Endodermal cell (in vitro differentiated cells): Measurements from ENCODE around the gene DTNBP1. TPM values are rescaled to one million over a fixed set of nuclear protein-coding genes. Genes with fewer than 3 reads are reported as not detected.

ENCODE experiments used
- DNase-seq: peaks from one replicate; pipeline ENCODE4 v3.0.0-alpha.2; 2017
- H3K27ac ChIP-seq: 2 replicates; pipeline ENCODE4 v1.5.1; 2013; ENCODE audit warnings: mild to moderate bottlenecking, low read depth, low read length, moderate library complexity
- H3K27me3 ChIP-seq: 2 replicates; pipeline ENCODE4 v1.6.1; 2013; ENCODE audit warnings: mild to moderate bottlenecking, low read length, moderate library complexity; ENCODE audit not compliant: insufficient read depth, control insufficient read depth, poor library complexity, severe bottlenecking
- H3K36me3 ChIP-seq: 2 replicates; pipeline ENCODE4 v1.7.0; 2013; ENCODE audit warnings: mild to moderate bottlenecking, low read length, moderate library complexity; ENCODE audit not compliant: control insufficient read depth, insufficient read depth
- H3K4me1 ChIP-seq: one replicate; pipeline ENCODE4 v1.7.0; 2013; ENCODE audit warnings: low read length; ENCODE audit not compliant: control insufficient read depth, insufficient read depth
- H3K4me3 ChIP-seq: 2 replicates; pipeline ENCODE4 v1.5.1; 2013; ENCODE audit warnings: mild to moderate bottlenecking, low read length, moderate library complexity
- H3K9ac ChIP-seq: 2 replicates; pipeline ENCODE4 v1.6.1; 2013; ENCODE audit warnings: mild to moderate bottlenecking, low read length, moderate library complexity; ENCODE audit not compliant: poor library complexity, severe bottlenecking; ENCODE audit errors: extremely low read depth
- H3K9me3 ChIP-seq: 2 replicates; pipeline ENCODE4 v1.6.1; 2013; ENCODE audit warnings: mild to moderate bottlenecking, low read length, moderate library complexity; ENCODE audit not compliant: control insufficient read depth
- H3K27ac Mint-ChIP-seq: 2 replicates; pipeline ENCODE4 v1.8.0; 2020; ENCODE audit warnings: mixed read lengths
- H3K27me3 Mint-ChIP-seq: 2 replicates; pipeline ENCODE4 v1.8.0; 2021; ENCODE audit warnings: mild to moderate bottlenecking, mixed read lengths; ENCODE audit not compliant: insufficient read depth
- H3K36me3 Mint-ChIP-seq: 2 replicates; pipeline ENCODE4 v1.8.0; 2020; ENCODE audit warnings: low read depth, mixed read lengths
- H3K4me1 Mint-ChIP-seq: 2 replicates; pipeline ENCODE4 v1.8.0; 2020; ENCODE audit warnings: mixed read lengths
- H3K4me3 Mint-ChIP-seq: 2 replicates; pipeline ENCODE4 v1.8.0; 2020; ENCODE audit warnings: mild to moderate bottlenecking, moderate library complexity, mixed read lengths
- H3K9me3 Mint-ChIP-seq: 2 replicates; pipeline ENCODE4 v1.8.0; 2020; ENCODE audit warnings: mild to moderate bottlenecking, mixed read lengths
- WGBS, 2 experiments: methylation state at CpG; one replicate each; pipeline versions ENCODE4 v1.1.5 to v1.1.7; 2013; ENCODE audit warnings: missing lambda C conversion rate in 2 of 2, mixed read lengths in 1 of 2; ENCODE audit not compliant: insufficient coverage in 1 of 2, insufficient read length in 1 of 2; 5-methylcytosine and 5-hydroxymethylcytosine counted together
- total RNA-seq, 2 donors: library from RNA; stranded (reverse); fragmentation: NEBNext Ultra II Directional in 1 of 2; extraction: Animal tissue kit (Norgen Biotek cat#: 25700) in 1 of 2; gene quantifications; 2 replicates in 1 of 2; 3 replicates in 1 of 2; pipeline ENCODE4 v1.2.1, GENCODE V29; 2021
- TF ChIP-seq, protein P1 (sequence below): fragments of 200-600 bp; sonication (generic); conservative IDR thresholded peaks from 2 replicates; pipeline ENCODE4 v1.5.0; 2021; ENCODE audit warnings: antibody characterized with exemption, mild to moderate bottlenecking

The DTNBP1 gene
- total RNA-seq, 2 donors from 2014 or later = 14.1 to 31.4 TPM

DNA sequence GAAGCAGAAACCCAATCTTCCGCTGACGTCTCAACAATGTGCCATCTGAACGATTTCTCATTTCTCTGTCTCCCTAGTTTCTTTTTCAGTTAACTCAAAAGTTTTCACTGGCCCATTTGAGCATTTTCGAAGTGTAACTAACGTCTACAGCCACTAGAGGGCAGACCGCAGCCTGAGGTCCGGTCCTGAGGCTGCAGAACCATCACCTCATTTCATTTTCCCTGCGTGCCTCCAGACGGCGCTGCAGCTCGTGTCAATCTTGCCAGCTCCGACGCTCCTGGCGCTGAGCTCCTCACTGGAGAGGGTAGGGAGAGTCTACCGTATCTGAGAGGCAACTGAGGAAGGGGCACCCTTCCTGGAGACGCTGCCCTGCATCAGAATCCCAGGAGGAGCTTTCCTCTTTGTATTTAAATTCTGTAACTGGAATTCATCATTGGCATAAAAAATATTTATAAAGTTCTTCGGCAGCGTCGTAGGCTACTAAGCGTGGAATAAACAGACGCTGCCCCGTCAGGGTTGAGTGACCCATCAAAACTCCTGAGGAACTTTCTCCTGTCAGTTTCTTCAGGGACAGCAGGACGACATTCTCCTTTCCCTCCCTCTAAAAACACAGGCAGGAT, 28.5 kb upstream of the DTNBP1 start:
- H3K27me3 Mint-ChIP-seq = peaks cover 16% of the 10 kb centered on the region
- no peak overlapping the region for H3K4me3 ChIP-seq

DNA sequence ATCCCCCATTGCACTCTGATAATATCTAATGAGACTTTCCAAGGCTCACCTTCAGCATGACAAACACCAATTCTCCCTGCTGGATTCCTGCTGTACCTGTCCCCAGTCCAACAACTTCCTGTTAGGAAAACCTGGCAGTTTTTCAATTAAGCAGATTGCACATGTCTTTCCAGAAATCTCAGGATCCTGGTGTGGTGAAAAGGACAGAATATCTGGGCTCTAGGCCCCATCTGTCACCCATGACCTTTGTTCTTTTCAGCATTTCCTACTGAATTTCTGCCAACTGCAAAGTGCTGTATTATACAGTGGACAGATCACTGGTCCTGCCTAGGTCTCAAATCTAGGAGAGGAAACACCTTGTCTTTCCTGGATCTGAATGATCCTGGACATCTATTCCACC, 27.7 kb upstream of the DTNBP1 start:
- Histone ChIP-seq H3K36me3 (no peaks in the 10 kb centered on the region), H3K9me3 (no peaks in the 10 kb centered on the region), H3K4me1 (no peaks in the 10 kb centered on the region), H3K27ac (no peak overlapping the region), H3K4me3 (no peak overlapping the region), H3K27me3 (no peaks in the 10 kb centered on the region), H3K9ac (no peak overlapping the region)
- DNase-seq = no peak
- TF ChIP-seq, protein P1, sequence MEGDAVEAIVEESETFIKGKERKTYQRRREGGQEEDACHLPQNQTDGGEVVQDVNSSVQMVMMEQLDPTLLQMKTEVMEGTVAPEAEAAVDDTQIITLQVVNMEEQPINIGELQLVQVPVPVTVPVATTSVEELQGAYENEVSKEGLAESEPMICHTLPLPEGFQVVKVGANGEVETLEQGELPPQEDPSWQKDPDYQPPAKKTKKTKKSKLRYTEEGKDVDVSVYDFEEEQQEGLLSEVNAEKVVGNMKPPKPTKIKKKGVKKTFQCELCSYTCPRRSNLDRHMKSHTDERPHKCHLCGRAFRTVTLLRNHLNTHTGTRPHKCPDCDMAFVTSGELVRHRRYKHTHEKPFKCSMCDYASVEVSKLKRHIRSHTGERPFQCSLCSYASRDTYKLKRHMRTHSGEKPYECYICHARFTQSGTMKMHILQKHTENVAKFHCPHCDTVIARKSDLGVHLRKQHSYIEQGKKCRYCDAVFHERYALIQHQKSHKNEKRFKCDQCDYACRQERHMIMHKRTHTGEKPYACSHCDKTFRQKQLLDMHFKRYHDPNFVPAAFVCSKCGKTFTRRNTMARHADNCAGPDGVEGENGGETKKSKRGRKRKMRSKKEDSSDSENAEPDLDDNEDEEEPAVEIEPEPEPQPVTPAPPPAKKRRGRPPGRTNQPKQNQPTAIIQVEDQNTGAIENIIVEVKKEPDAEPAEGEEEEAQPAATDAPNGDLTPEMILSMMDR = no peak
- Mint-ChIP-seq H3K4me1 (no peaks in the 10 kb centered on the region), H3K27ac (no peak overlapping the region), H3K4me3 (no peak overlapping the region), H3K9me3 (peaks cover 2% of the 10 kb centered on the region), H3K27me3 (peaks cover 16% of the 10 kb centered on the region), H3K36me3 (no peaks in the 10 kb centered on the region)

More for the DNA sequence above, 28.5 kb upstream of the DTNBP1 start:
- Histone ChIP-seq H3K9ac (no peak overlapping the region), H3K4me1 (no peaks in the 10 kb centered on the region), H3K36me3 (no peaks in the 10 kb centered on the region), H3K27ac (no peak overlapping the region), H3K9me3 (no peaks in the 10 kb centered on the region), H3K27me3 (no peaks in the 10 kb centered on the region)
- TF ChIP-seq, protein P1 = peak; percentile 100
- no peaks in the 10 kb centered on the region for H3K36me3 Mint-ChIP-seq
- 29% methylated on average over 20 to 23 of the region's 23 CpGs for WGBS, 2 experiments
- peak; percentile 91 for DNase-seq
- H3K27ac Mint-ChIP-seq = no peak overlapping the region
- no peaks in the 10 kb centered on the region for H3K4me1 Mint-ChIP-seq
- no peak overlapping the region for H3K4me3 Mint-ChIP-seq
- H3K9me3 Mint-ChIP-seq = peaks cover 2% of the 10 kb centered on the region

DNA sequence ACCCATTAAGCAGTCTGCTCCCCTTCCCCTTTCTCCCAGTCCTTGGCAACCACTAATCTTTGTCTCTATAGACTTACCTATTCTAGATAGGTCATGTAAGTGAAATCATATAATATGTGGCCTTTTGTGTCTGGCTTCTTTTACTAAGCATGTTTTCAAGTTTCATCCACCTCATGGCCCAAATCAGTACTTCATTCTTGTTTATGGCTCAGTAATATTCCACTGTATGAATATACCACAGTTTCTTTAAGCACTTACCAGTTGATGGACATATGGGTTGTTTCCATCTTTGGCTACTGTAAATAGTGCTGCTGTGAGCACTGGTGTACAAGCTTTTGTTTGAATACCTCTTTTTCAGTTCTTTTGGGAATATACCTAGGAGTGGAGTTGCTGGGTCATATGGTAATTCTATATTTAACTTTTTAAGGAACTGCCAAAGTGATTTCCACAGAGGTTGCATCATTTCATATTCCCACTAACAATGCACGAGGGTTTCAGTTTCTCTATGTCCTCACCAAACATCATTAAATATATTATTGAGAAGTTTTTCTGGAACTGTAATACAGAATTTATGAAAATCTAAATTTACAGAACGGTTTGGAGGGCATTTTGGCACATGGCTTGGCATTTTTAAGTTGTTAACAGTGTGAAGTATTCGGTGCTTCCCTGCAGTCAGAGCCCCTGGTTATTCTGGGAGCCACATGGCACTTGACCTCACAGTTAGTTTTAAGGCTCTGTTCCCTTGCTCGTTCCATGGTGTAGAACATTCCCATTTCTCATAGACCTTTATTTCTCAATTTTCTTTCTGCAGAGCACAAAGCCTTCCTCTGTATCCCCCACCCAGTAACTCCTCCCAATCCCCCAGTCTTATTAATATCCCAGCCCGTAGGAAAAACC, 27.0 kb upstream of the DTNBP1 start:
- Histone ChIP-seq H3K36me3 (no peaks in the 10 kb centered on the region), H3K4me3 (no peak overlapping the region), H3K9ac (no peak overlapping the region), H3K27me3 (no peaks in the 10 kb centered on the region), H3K4me1 (no peaks in the 10 kb centered on the region), H3K9me3 (no peaks in the 10 kb centered on the region), H3K27ac (no peak overlapping the region)
- Mint-ChIP-seq H3K36me3 (no peaks in the 10 kb centered on the region), H3K27me3 (peaks cover 16% of the 10 kb centered on the region), H3K4me3 (no peak overlapping the region), H3K9me3 (peaks cover 2% of the 10 kb centered on the region), H3K4me1 (no peaks in the 10 kb centered on the region), H3K27ac (no peak overlapping the region)
- DNase-seq = no peak
- 82 to 86% methylated on average over 2 to 5 of the region's 5 CpGs for WGBS, 2 experiments
- TF ChIP-seq, protein P1 = no peak
